Measurements from ENCODE around the gene DNAH5.
"Not testable (repeated sequence)": the region's sequence is repeated elsewhere in the genome, so short reads cannot be mapped to it uniquely, and the experiment has no call there.

Gene DNAH5, protein sequence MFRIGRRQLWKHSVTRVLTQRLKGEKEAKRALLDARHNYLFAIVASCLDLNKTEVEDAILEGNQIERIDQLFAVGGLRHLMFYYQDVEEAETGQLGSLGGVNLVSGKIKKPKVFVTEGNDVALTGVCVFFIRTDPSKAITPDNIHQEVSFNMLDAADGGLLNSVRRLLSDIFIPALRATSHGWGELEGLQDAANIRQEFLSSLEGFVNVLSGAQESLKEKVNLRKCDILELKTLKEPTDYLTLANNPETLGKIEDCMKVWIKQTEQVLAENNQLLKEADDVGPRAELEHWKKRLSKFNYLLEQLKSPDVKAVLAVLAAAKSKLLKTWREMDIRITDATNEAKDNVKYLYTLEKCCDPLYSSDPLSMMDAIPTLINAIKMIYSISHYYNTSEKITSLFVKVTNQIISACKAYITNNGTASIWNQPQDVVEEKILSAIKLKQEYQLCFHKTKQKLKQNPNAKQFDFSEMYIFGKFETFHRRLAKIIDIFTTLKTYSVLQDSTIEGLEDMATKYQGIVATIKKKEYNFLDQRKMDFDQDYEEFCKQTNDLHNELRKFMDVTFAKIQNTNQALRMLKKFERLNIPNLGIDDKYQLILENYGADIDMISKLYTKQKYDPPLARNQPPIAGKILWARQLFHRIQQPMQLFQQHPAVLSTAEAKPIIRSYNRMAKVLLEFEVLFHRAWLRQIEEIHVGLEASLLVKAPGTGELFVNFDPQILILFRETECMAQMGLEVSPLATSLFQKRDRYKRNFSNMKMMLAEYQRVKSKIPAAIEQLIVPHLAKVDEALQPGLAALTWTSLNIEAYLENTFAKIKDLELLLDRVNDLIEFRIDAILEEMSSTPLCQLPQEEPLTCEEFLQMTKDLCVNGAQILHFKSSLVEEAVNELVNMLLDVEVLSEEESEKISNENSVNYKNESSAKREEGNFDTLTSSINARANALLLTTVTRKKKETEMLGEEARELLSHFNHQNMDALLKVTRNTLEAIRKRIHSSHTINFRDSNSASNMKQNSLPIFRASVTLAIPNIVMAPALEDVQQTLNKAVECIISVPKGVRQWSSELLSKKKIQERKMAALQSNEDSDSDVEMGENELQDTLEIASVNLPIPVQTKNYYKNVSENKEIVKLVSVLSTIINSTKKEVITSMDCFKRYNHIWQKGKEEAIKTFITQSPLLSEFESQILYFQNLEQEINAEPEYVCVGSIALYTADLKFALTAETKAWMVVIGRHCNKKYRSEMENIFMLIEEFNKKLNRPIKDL (N-terminal part only)

DNA sequence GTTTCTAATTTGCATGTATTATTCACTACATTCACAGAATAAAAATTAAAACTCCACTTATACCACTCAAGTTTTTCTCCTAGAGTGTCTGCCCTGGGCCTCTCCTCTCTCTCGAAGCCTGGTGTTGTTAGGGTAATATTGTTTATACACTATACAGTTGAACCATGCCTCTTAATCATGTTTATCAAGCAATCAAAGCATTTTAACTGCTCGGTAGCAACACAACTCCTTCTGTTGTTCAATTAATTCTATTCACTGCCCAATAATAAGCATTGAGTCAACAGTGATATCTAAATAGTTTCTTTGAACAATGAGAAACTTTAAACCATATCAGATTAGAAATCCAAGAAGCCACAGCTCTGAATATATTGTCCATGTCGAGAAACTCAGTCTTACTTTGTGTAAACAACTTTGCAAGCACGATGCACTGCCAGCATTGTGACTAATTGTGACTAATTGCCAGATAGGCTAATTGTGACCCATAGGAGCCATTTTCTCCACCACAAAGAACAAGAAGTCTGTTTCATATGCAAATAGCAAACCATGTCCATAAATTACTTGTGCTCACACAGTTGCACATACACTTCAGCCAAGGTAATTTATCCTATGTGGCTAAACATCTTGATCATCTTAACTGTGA, at the start of gene DNAH5:
Gene DNAH5, minus strand, starts transcription at position 129 of the 640 bp plus-strand sequence. CDS start 250 bp downstream, outside the sequence.
- no peak for DNase-seq (ENCODE audit: low read depth in 2 of 2, low spot score in 1 of 2)

DNA sequence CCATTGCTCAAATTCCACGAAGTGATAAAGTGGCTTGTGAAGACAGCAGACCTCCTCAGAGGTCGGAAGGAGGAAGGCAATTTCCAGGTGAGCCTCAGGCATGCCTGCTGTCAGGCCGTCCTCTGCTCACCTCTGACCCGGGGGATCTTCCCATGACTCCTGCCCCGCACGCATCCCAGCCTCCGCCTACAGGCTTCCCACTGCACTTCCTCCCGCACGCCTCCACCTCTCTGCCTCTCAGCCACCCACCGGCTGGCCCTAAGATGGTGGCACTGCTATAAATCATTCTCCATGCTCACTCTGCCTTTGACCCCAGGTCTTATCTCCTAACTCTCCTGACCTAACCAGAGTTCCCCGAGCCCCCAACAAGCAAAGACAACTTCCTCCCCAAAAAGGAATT, 49.4 kb upstream of the DNAH5 start:
- no peak for DNase-seq (ENCODE audit: low read depth in 2 of 2, low spot score in 1 of 2)

DNA sequence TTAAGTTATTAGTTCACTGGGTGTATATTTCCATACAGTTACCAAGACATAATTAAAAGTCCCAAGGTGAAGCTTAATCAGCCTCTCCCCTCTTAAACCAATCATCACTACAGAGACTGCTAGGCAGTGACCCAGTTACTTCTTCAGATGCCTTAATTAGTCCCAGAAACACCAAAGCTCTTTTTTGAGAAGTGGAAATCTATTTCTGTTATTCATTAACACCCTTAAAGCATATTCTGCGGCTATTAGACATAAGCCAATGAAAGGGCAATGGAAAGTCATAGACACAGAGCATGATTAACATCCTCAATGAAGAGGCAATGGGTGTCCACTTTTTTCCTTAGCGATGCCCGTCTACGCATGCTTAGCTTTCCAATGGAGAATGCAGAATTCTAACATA, 48.3 kb upstream of the DNAH5 start:
- DNase-seq (ENCODE audit: low read depth in 2 of 2, low spot score in 1 of 2), result no peak

DNA sequence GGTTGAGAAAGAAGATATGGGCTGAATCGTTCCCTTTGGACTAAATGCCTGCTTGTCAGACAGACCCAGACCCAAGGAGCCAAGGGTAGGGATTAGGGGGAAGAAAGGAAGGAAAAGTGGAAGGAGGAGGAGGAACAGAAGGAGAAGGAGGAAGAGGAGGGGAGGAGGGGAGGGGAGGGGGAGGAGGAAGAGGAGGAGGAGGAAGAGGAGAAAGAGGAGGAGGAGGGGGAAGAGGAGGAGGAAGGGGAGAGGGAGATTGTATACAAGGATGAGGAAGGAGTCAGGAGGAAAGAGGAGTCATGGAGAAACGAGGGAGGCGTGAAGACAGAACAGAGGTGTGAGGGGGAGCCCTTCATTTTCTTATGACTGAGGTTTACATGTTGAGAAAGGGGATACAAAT, 46.9 kb upstream of the DNAH5 start:
- DNase-seq (ENCODE audit: low read depth in 2 of 2, low spot score in 1 of 2), result no peak

DNA sequence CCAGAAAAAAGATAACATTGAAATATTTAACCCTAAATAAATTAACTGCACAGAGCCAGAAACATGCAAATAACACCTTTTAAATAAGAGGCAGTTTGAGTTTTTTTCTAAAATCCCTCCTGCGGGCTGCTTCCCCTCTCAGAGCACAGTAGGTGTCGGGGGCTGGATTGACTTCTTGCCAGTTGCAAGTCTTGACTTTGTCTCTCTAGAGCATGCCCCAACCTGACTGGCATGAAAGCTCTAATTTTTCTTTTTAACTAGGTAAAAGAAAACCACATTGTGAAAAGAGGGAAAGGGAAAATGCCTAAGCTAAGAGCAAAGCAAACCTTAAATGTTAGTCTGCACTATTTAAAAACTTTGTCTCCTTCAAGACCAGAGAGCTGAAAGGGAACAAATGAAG, 46.4 kb upstream of the DNAH5 start:
- DNase-seq (ENCODE audit: low read depth in 2 of 2, low spot score in 1 of 2), result no peak

DNA sequence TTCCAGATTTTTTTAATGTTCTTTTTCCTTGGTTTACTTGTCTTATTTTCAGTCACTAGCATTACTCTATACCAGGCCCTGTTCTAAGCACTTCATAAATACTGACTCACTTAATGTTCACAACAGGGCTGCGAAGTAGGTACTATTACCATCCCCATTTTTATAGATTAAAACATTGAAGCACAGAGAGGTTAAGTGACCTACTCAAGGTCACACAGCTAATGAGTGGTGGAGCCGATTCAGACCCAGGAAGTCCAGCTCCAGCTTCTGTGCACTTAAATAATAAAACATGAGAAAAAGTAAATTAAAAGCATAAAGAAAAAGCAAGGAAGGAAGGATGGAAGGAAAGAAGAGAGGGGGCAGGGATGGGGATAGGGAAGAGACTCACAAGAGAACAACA, 45.3 kb upstream of the DNAH5 start:
- DNase-seq (ENCODE audit: low read depth in 2 of 2, low spot score in 1 of 2), result no peak

DNA sequence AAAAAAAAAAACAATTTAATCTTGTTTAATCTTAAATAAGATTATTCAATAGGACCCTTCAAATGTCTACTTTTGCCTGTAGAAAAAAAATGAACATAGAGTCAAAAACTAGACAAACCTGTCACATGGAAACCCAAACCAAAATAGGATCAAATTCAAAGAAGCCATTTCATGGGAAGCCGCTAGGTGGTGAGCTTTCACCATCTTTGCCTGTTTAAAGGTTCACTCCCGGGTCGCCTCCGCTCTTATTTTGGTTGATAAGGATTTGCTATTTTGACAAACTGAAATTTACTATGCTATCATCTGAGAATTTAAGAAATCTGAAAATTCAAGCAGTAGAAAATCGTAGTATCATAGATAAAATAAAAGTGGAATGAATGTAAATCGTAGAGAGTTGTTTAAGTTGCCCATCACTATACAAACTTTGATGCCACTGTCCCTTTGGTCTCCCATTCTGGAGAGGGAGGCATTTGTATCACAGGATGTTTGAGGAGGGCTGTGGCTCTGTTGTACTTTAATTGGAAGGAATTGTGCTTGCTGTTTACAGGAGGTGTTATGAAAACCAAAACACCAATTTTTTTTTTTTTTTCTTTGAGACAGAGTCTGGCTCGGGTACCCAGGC, 43.5 kb upstream of the DNAH5 start:
- DNase-seq (ENCODE audit: low read depth in 2 of 2, low spot score in 1 of 2), result no peak

DNA sequence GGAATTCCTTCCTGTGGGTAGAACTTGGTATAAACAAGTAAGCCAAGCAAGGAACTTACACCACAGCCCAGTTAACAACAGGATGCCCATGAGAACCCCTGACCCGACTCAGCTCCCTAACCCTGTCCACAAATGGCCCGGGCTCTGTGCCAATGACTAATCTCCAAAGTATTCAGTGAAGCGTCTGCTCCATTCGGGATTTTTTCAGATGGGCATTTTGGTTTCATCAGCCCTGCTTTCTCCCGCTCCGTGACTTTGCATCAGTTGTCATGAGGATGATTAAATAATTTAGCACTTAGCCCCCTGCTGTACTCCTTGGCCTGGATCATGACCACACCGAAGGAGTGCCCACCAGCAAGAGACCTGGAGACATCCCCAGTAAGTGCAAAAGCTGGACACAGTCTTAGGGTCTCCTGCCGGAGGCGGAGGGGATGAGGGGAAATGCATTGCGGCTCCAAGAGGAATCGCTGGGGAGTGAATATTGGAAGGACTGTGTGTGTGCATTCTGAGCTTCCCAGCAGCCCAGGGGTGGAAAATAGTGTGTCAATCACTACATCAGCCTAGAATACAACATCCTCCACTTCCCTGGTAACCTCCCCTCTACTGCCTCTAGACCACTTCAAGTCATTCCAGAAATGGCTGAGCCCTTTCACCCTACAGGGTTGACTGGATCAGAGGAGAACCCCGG, 41.4 kb upstream of the DNAH5 start:
- no peak for DNase-seq (ENCODE audit: low read depth in 2 of 2, low spot score in 1 of 2)

DNA sequence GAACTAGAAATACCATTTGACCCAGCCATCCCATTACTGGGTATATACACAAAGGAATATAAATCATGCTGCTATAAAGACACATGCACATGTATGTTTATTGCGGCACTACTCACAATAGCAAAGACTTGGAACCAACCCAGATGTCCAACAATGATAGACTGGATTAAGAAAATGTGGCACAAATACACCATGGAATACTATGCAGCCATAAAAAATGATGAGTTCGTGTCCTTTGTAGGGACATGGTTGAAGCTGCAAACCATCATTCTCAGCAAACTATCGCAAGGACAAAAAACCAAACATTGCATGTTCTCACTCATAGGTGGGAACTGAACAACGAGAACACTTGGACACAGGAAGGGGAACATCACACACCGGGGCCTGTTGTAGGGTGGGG, 40.4 kb upstream of the DNAH5 start:
- not testable (repeated sequence) for DNase-seq (ENCODE audit: low read depth in 2 of 2, low spot score in 1 of 2)

DNA sequence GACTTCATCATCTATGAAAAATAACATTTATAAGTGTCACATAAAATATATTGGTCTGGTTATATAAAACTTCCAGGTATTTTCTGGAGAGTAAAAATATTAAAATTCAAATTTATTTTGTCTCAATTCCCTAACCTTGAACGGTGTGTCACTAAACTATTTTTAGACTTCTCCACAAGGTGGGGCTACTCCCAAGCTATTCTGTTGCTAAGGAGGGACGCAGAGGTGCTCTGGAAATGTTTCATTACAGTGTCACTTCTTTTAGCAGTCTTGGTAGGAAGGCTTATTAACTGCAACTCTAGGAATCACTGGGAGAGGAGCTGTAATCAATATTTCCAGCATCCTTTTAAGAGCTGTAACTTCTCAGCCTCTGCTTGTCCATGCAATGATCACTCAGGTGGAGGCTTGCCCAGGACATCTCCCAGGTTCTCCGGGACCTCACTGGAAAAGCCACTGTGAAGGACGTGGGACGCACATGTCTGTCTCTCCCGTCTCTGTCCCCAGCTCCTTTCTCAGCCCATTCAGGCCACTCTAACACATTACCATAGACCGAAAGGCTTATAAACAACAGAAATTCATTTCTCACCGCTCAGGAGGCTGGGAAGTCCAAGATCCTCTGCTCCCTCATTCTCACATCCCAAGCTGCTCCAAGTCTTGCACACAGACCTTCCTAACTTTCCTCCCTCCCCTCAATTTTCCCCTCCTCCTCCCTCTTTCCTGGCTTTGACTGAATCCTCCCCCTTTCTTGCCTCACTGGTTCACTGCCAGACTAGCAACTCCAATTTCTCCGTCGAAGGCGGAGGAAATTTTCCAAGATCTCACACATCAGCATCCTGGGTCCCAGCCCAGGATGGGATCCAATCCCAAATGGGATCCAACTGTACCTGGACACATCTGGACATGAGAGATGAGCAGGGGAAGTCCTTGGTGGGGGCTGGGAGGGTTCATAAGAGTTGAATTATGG, 32.7 kb upstream of the DNAH5 start:
- no peak for DNase-seq (ENCODE audit: low read depth in 2 of 2, low spot score in 1 of 2)

DNA sequence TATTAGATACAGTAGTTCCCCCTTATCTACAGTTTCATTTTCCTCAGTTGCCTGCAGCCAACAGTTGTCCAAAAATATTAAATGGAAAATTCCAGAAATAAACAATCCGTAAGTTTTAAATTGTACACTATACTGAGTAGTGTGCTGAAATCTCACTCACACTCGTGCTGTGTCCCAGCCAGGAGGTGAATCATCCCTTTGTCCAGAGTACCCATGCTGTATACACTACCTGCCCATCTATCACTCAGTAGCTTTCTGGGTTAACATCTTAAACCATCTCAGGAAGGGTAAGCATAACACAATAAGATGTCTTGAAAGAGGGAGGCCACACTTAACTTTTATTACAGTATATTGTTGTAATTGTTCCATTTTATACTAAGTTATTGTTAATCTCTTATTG, 31.7 kb upstream of the DNAH5 start:
- DNase-seq (ENCODE audit: low read depth in 2 of 2, low spot score in 1 of 2), result no peak

DNA sequence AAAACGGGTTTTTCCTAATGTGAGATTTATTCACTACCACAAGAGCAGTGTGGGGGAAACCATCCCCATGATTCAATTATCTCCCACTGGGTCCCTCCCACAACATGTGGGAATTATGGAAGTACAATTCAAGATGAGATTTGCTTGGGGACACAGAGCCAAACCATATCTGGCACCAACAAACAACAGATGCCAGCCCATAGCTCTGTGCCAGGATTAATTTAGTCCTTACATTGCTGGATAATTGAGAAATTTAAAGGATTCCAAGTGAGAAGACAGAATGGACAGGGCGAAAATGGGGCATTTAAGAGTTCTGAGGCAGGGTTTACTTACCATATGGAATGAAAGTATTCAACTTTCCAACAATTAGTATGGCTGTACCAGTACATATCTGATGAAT, 30.8 kb upstream of the DNAH5 start:
- no peak for DNase-seq (ENCODE audit: low read depth in 2 of 2, low spot score in 1 of 2)

DNA sequence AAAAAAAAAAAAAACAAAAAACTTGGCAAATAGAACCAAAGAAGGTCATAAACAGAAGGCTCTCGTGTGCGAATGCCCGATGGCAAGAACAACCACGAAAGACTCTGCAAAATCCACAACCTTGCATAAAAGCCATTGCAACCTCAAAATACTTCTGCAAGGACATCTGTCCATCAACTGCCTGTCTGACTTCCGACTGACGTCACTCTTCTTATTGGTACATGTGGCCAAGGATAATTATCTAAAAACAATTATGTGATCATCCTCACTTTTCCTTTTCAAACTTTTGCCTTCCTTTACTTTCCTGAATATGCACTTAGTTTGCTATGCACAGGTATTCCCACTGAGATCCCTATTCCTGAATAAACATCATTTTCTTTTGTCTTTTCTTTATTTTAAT, 29.2 kb upstream of the DNAH5 start:
- no peak for DNase-seq (ENCODE audit: low read depth in 2 of 2, low spot score in 1 of 2)

DNA sequence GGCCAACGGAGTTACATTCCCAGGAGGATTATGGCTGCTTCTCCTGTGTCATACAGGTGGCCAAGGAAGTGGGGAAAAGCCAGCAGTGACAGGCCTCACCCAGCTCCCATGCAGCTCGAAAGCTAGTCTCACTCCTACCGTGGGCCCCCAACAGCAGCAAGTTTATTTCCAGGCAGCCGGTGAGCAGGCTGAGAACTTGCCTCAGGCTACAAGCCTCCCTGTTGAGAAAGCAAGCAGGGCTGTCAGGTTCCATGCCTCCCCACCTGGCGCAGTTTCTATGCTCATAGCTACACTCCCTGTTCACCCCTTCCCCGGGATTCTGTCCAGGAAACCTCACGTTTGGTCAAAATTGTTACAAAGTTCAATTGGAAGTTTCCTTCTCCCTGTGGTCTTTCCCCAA, 27.5 kb upstream of the DNAH5 start:
- DNase-seq (ENCODE audit: low read depth in 2 of 2, low spot score in 1 of 2), result no peak

DNA sequence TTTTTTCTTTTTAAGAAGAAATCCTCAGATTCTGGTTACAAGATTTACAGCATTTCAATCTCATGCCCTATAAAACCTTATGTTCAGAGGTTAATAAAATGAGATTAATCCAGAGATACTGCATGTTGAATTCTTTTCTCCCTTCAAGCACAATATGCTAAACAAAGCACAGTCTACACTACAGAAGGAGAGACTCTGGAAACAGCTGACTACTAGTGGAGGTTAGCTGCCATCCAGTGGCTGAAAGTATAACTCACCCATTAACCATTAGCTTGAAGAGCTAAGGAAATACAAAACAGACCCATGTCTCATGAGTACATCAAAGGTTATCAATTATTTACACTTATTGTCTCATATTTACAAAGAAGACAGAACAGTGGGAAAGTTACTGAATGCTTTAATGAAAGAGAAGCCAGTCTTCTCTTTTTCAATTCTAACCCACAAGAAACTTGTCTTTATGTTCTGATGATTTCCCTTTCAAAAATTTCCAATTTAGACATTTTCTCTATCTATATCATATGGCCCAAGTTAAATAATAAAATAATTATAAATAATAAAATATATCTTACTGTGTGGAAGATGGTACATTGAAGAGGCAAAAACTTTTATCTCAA, 12.7 kb upstream of the DNAH5 start:
- DNase-seq (ENCODE audit: low read depth in 2 of 2, low spot score in 1 of 2), result no peak

DNA sequence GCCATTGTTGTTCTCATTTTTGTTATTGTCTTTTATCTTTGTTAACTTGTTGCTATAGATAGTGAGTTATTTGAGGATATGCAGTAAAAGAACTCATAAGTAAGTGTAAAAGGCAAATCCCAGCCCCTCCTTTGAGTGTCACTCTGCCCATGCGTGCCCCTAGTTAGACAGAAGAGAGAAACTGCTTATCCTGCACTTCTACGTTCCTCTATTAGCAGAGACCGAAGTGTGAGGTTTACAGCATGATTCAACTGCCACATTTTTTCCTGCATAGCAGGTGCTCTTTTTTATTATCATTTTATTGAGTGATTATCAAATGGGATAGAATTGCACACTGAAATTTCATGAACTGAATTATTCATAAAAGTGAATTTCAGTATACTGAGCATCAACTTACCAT, 12.0 kb upstream of the DNAH5 start:
- DNase-seq (ENCODE audit: low read depth in 2 of 2, low spot score in 1 of 2), result no peak

DNA sequence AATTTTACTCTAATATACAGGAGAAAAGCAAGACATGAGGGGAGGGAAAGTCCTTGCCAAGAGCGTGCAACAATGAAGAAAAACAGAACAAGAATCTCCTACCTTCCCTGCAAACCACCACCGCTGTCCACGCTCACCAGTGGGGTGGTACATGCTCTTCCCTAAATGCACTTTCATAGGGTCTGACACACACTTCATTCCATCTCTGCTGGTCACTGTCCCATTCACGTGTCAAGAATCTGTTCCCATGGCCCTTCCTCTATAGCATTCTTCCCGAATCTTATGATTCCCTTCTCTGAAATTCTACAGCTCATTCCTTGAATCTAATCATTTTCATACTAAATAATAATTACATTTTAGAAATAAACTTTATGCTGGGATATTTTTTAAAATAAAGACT, 11.4 kb upstream of the DNAH5 start:
- DNase-seq (ENCODE audit: low read depth in 2 of 2, low spot score in 1 of 2), result no peak

DNA sequence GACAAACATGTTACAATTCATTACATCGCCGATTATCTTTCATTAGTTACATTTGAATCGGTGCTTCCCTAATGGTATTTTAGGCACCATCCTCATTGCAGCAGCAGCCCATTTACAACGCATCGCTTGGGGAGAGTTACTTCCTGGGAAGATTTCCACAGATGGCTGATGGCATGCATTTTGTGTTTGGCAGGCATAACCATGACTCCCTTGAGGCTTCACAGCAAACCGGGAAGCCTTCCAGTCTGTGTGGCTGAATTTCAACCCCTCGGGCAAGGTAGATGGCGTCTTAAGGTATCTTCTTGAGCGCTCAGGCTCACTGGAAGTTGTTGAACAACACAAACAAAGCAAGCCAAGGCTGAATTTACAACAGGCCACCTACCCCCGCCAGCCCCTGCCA, 1.6 kb upstream of the DNAH5 start:
- no peak for DNase-seq (ENCODE audit: low read depth in 2 of 2, low spot score in 1 of 2)

DNA sequence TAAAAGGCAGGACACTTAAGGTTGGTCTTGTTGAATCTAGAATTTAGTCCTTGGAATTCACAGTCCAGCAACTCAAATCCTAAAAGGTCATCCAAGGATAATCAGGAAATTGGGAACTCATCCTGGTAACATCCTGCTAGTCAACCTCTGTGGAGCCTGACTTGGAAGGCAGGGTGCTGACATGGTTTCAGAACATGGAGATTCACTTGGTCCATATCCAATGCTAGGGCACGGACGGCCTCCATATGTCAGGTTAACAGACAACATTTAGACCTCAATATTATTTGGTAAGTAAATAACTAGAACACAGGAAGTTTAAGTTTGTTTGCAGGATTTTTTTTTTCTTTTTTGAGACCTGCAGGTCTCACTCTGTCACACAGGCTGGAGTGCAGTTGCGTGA, 783 bp upstream of the DNAH5 start:
- DNase-seq (ENCODE audit: low read depth in 2 of 2, low spot score in 1 of 2), result no peak
